IMR-90 (cell line): Measurements from ENCODE around the gene MUC5B. TPM values are rescaled to one million over a fixed set of nuclear protein-coding genes. Genes with fewer than 3 reads are reported as not detected.

Source experiments
- ATAC-seq: fragments of 200-7000 bp; cut with Tn5 transposase; 2 replicates; pipeline ENCODE4 v1.9.1; 2020; ENCODE audit warnings: low read depth, mild to moderate bottlenecking, moderate library complexity
- BruUV-seq: library from RNA; stranded (reverse); fragments of 400-500 nt; replicated peaks from 2 replicates; lab custom pipeline; 2021; lab: Mats Ljungman, UMichigan
- CTCF ChIA-PET: fragments of 300-600 bp; formaldehyde crosslinking; extraction: SDS; loops from one replicate; lab custom pipeline; 2021; ENCODE audit warnings: antibody characterized with exemption; lab: Yijun Ruan, JAX
- POLR2A ChIA-PET: fragments of 300-600 bp; sonication (Branson Sonifier 250); formaldehyde crosslinking; loops from one replicate; lab custom pipeline; 2022; ENCODE audit warnings: antibody characterized with exemption; ENCODE audit not compliant: unreplicated experiment; lab: Charles Lee
- DNase-seq: peaks from one replicate; pipeline ENCODE4 v3.0.0; 2013
- H2AFZ ChIP-seq: replicated peaks from 2 replicates; pipeline ENCODE3; 2013; ENCODE audit warnings: low read length, mild to moderate bottlenecking; ENCODE audit not compliant: poor library complexity
- H2AK5ac ChIP-seq: 2 replicates; pipeline ENCODE4 v1.6.1; 2013; ENCODE audit warnings: low read depth, low read length, inconsistent platforms
- H2AK9ac ChIP-seq: replicated peaks from 2 replicates; pipeline ENCODE3; 2013; ENCODE audit warnings: mild to moderate bottlenecking, low read depth, low read length, moderate library complexity; ENCODE audit not compliant: poor library complexity
- H2BK120ac ChIP-seq: 2 replicates; pipeline ENCODE4 v1.6.1; 2013; ENCODE audit warnings: low read depth, low read length, inconsistent platforms
- H2BK15ac ChIP-seq: 3 replicates; pipeline ENCODE4 v1.6.1; 2013; ENCODE audit warnings: low read depth, low read length, inconsistent platforms
- H2BK20ac ChIP-seq: 2 replicates; pipeline ENCODE4 v1.6.1; 2013; ENCODE audit warnings: low read depth, mild to moderate bottlenecking, inconsistent platforms, low read length, moderate library complexity
- H2BK5ac ChIP-seq: 2 replicates; pipeline ENCODE4 v1.6.1; 2013; ENCODE audit warnings: mild to moderate bottlenecking, low read depth, low read length, inconsistent platforms; ENCODE audit not compliant: poor library complexity, severe bottlenecking
- H3K14ac ChIP-seq: replicated peaks from 2 replicates; pipeline ENCODE4 v1.6.1; 2013; ENCODE audit warnings: low read depth, low read length, inconsistent platforms
- H3K18ac ChIP-seq: 2 replicates; pipeline ENCODE4 v1.6.1; 2013; ENCODE audit warnings: low read depth, low read length, control low read depth
- H3K23ac ChIP-seq: 2 replicates; pipeline ENCODE4 v1.6.1; 2013; ENCODE audit warnings: low read depth, low read length, inconsistent platforms
- H3K27ac ChIP-seq: 2 replicates; pipeline ENCODE4 v1.5.1; 2013; ENCODE audit warnings: mild to moderate bottlenecking, control low read depth, low read length; ENCODE audit not compliant: insufficient read depth
- H3K27me3 ChIP-seq: 2 replicates; pipeline ENCODE4 v1.6.1; 2013; ENCODE audit warnings: low read length; ENCODE audit not compliant: control insufficient read depth, insufficient read depth
- H3K36me3 ChIP-seq: 2 replicates; pipeline ENCODE4 v1.6.1; 2013; ENCODE audit warnings: low read length, mixed read lengths; ENCODE audit not compliant: control insufficient read depth, insufficient read depth
- H3K4ac ChIP-seq: 2 replicates; pipeline ENCODE4 v1.6.1; 2013; ENCODE audit warnings: low read depth, low read length, inconsistent platforms
- H3K4me1 ChIP-seq: 2 replicates; pipeline ENCODE4 v1.6.1; 2013; ENCODE audit warnings: low read length, mixed read lengths; ENCODE audit not compliant: control insufficient read depth, insufficient read depth
- H3K4me2 ChIP-seq: 2 replicates; pipeline ENCODE4 v1.6.1; 2013; ENCODE audit warnings: low read depth, mild to moderate bottlenecking, control low read depth, low read length, moderate library complexity
- H3K4me3 ChIP-seq: 2 replicates; pipeline ENCODE4 v1.5.1; 2013; ENCODE audit warnings: low read depth, mild to moderate bottlenecking, control low read depth, low read length, moderate library complexity; ENCODE audit not compliant: insufficient read depth
- H3K56ac ChIP-seq: 2 replicates; pipeline ENCODE4 v1.6.1; 2013; ENCODE audit warnings: low read length, inconsistent platforms; ENCODE audit not compliant: insufficient read depth; ENCODE audit errors: extremely low read depth
- H3K79me1 ChIP-seq, 2 experiments: 2 replicates each; pipeline ENCODE4 v1.6.1; 2013; ENCODE audit warnings: low read length in 2 of 2, inconsistent platforms in 1 of 2, low read depth in 1 of 2
- H3K9ac ChIP-seq: 2 replicates; pipeline ENCODE4 v1.6.1; 2013; ENCODE audit warnings: low read depth, low read length, control low read depth
- H3K9me1 ChIP-seq: 2 replicates; pipeline ENCODE4 v1.6.1; 2013; ENCODE audit warnings: low read length, inconsistent platforms; ENCODE audit not compliant: insufficient read depth
- H3K9me3 ChIP-seq: 2 replicates; pipeline ENCODE4 v1.6.1; 2013; ENCODE audit warnings: low read length; ENCODE audit not compliant: control insufficient read depth, insufficient read depth
- H4K20me1 ChIP-seq: 2 replicates; pipeline ENCODE4 v1.6.1; 2013; ENCODE audit warnings: low read length, inconsistent platforms; ENCODE audit not compliant: insufficient read depth
- H4K5ac ChIP-seq: 2 replicates; pipeline ENCODE4 v1.6.1; 2013; ENCODE audit warnings: mild to moderate bottlenecking, low read depth, low read length, control low read depth
- H4K8ac ChIP-seq, 2 experiments: 2 replicates each; pipeline ENCODE4 v1.6.1; 2013; ENCODE audit warnings: low read depth in 2 of 2, low read length in 2 of 2, control low read depth in 1 of 2, inconsistent platforms in 1 of 2
- H4K91ac ChIP-seq: 2 replicates; pipeline ENCODE4 v1.6.1; 2013; ENCODE audit warnings: low read depth, low read length, inconsistent platforms; ENCODE audit not compliant: insufficient read depth
- MAZ ChIP-seq: IDR thresholded peaks from 2 replicates; pipeline ENCODE4 v1.6.1; 2012; ENCODE audit warnings: low read depth, mild to moderate bottlenecking, low read length, improper control_type of control experiment, moderate library complexity, borderline replicate concordance
- POLR2A ChIP-seq: IDR thresholded peaks from 2 replicates; pipeline ENCODE4 v1.6.1; 2012; ENCODE audit warnings: mild to moderate bottlenecking, low read depth, low read length
- WGBS, 2 experiments: methylation state at CpG; one replicate each; pipeline versions ENCODE4 v1.1.5 to v1.1.7; 2013; ENCODE audit warnings: missing lambda C conversion rate in 2 of 2; ENCODE audit not compliant: insufficient read length in 1 of 2; ENCODE audit errors: extremely low coverage in 2 of 2; 5-methylcytosine and 5-hydroxymethylcytosine counted together
- dilution Hi-C: fragments of 300-500 bp; cut with HindIII; formaldehyde crosslinking; loops from one replicate; pipeline ENCODE4 v1.14.3; 2018; ENCODE audit warnings: low sequenced_read_pairs; ENCODE audit not compliant: unreplicated experiment
- in situ Hi-C: fragments of 300-500 bp; cut with MboI; formaldehyde crosslinking; loops from 3 replicates; pipeline ENCODE4 v1.14.3; 2019; ENCODE audit warnings: low sequenced_read_pairs, inconsistent platforms, mixed read lengths
- intact Hi-C: fragments of 100-400 bp; cut with micrococcal nuclease; formaldehyde crosslinking; loops from 2 replicates; pipeline ENCODE4 v1.10.0; 2022
- microRNA-seq, 2 experiments: library from miRNA; stranded (forward) in 1 of 2; unstranded in 1 of 2; fragments of 10-50 nt in 1 of 2; fragments of <30 nt in 1 of 2; gene quantifications in 1 of 2; microRNA quantifications in 1 of 2; one replicate each; pipeline versions ENCODE3 to v1.1.0; 2013 to 2020; ENCODE audit not compliant: insufficient read depth in 1 of 2, insufficient read length in 1 of 2, unreplicated experiment in 1 of 2
- polyA plus RNA-seq, 3 experiments: library from polyadenylated mRNA; depleted of rRNA; stranded (reverse); fragments of >200 nt; gene quantifications; 2 replicates each; pipeline ENCODE4 v1.2.3, GENCODE V29; 2012; ENCODE audit warnings: low replicate concordance in 1 of 3
- small RNA-seq, 5 experiments: library from RNA; depleted of rRNA; stranded (forward); fragments of <200 nt; gene quantifications; one replicate each; pipeline ENCODE3, GENCODE V24; 2012
- total RNA-seq: library from RNA; depleted of rRNA; stranded (reverse); fragments of >200 nt; gene quantifications from 2 replicates; pipeline ENCODE4 v1.2.3, GENCODE V29; 2012; rRNA removed

The MUC5B gene
- total and polyA plus RNA-seq, 2 of the 4 experiments (the other 2 are of a cell fraction) = not detected

DNA sequence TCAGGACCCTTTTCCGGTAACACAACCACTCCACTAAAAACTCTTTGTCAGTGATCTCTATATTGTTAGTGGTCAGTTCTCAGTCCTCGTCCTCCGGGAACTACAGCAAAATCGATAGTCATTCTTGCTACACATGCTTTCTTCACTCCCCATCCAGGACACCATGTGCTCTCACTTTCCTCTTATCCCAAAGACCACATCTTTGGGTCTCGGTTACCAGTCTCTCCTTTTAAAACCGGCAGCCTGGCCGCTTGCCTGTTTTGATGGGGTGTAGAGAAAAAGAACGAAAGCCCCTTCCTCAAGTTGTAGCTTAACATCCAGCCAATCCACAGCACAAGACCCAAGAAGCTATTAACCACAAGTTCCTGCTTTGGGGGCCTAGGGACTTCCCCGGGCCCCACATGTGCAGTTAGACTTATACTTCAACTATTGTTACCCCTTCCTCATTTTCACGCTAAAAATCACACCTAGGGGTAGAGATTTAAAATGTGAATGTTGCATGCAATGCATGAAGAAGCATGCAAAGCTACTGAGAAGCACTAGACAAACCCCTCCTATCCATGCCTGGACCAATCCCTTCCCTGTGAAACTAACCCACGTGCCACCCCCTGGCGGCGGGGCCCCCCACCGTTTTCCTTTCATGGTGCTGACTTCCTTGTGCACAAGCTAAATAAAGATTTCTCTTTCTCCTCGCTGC is 88.1 kb downstream of the MUC5B start:
- BruUV-seq = no TSS peak
- DNase-seq = no peak
- dilution Hi-C loops = no loop called here

More for the DNA sequence above, 88.1 kb downstream of the MUC5B start:
- peaks cover 3% of the 10 kb centered on the region; the same call in 1 of the 2 replicates for H3K36me3 ChIP-seq
- TF ChIP-seq MAZ = no peak
- no peak for TF ChIP-seq POLR2A
- H2BK15ac ChIP-seq = no peak overlapping the region
- peaks cover 4% of the 10 kb centered on the region; the same call in 1 of the 2 replicates for H3K9me1 ChIP-seq
- no peak overlapping the region for H4K5ac ChIP-seq
- H3K14ac ChIP-seq = no peak overlapping the region
- H3K23ac ChIP-seq = no peak overlapping the region
- H2BK20ac ChIP-seq = no peak overlapping the region
- H2AK9ac ChIP-seq = no peak overlapping the region
- no peak overlapping the region for H2BK120ac ChIP-seq
- H3K4me1 ChIP-seq = peaks cover 4% of the 10 kb centered on the region; the same call in 1 of the 2 replicates
- intact Hi-C loops (no loop called here), in situ Hi-C loops (no loop called here)
- no peak overlapping the region for H2AFZ ChIP-seq
- H3K9ac ChIP-seq = no peak overlapping the region
- H3K27me3 ChIP-seq = no peaks in the 10 kb centered on the region
- ATAC-seq = no peak
- CTCF ChIA-PET = interaction anchor here (0.7 kb wide), 1 partner anchor 378 kb away, joined by 3 read pairs; no protein-coding TSS in a partner anchor
- no peak overlapping the region; the same call in 1 of the 2 replicates for H2AK5ac ChIP-seq
- no peak overlapping the region for H4K91ac ChIP-seq
- peaks cover 30% of the 10 kb centered on the region for H4K20me1 ChIP-seq
- H3K18ac ChIP-seq = no peak overlapping the region
- POLR2A ChIA-PET = no interaction called here
- H3K4me2 ChIP-seq = no peak overlapping the region
- no peak overlapping the region for H2BK5ac ChIP-seq
- H3K4me3 ChIP-seq = no peak overlapping the region
- peaks cover 7% of the 10 kb centered on the region for H3K9me3 ChIP-seq
- H3K79me1 ChIP-seq = peaks cover 10 to 37% of the 10 kb centered on the region in 2 experiments; a peak in 3 of 4 replicates
- H4K8ac ChIP-seq = peak overlapping the region in 1 of 2 experiments; percentile 84; a peak in 1 of 4 replicates
- no peak overlapping the region for H3K27ac ChIP-seq
- H3K56ac ChIP-seq = no peak overlapping the region
- WGBS, 2 experiments = 79% methylated on average over 5 of the region's 15 CpGs; no CpG with 5 or more reads in 1 of the 2 experiments
- H3K4ac ChIP-seq = no peak overlapping the region

Small RNA genes within 50 kb of the gene (microRNA-seq; reads per million reads assigned to microRNA genes)
- 0 reads per million in 2 experiments for gene MIR6744

Small RNA genes within 50 kb of the gene (small RNA-seq; reads per million reads assigned to genes)
- gene MIR6744 = 0 reads per million in 5 experiments

Other genes starting within 250 kb of the MUC5B start
- not detected in 2 replicates for gene MUC6, start 186.3 kb upstream of the MUC5B start, total RNA-seq
- gene MUC6, start 186.3 kb upstream of the MUC5B start, polyA plus RNA-seq (2012; rRNA removed) = not detected in 2 replicates
- not detected in 2 replicates for gene MUC2, start 148.2 kb upstream of the MUC5B start, total RNA-seq
- not detected in 2 replicates for gene MUC2, start 148.2 kb upstream of the MUC5B start, polyA plus RNA-seq (2012; rRNA removed)
- not detected in 2 replicates for gene MUC5AC, start 65.1 kb upstream of the MUC5B start, total RNA-seq
- gene MUC5AC, start 65.1 kb upstream of the MUC5B start, polyA plus RNA-seq (2012; rRNA removed) = 0.01 and 0.02 TPM in 2 replicates
- 18.9 and 19.7 TPM in 2 replicates for gene TOLLIP, start 86.6 kb downstream of the MUC5B start, total RNA-seq
- gene TOLLIP, start 86.6 kb downstream of the MUC5B start, polyA plus RNA-seq (2012; rRNA removed) = 42.9 and 44.7 TPM in 2 replicates
- gene BRSK2, start 166.9 kb downstream of the MUC5B start, total RNA-seq = under 0.01 and 0.18 TPM in 2 replicates
- gene BRSK2, start 166.9 kb downstream of the MUC5B start, polyA plus RNA-seq (2012; rRNA removed) = 0.55 and 0.62 TPM in 2 replicates